Epithelial cell of umbilical artery (primary cell): ENCODE results near the gene DACH1. TPM values are rescaled to one million over a fixed set of nuclear protein-coding genes. Genes with fewer than 3 reads are reported as not detected.

Source experiments
- total RNA-seq: library from RNA; depleted of rRNA; stranded (reverse); fragments of >200 nt; gene quantifications from 2 replicates; pipeline ENCODE4 v1.2.3, GENCODE V29; 2014

Gene DACH1
- 4.5 and 6.8 TPM in 2 replicates for total RNA-seq

GRCh38 chr13:71867131-71867814 lies at the start of gene DACH1:
Gene DACH1, minus strand, starts transcription at chr13:71867204.

